ENCODE measurements around the gene KCND3. TPM values are rescaled to one million over a fixed set of nuclear protein-coding genes. Genes with fewer than 3 reads are reported as not detected.

KCND3 gene
- total and polyA plus RNA-seq, 2 donors (not counting 3 experiments of a cell fraction or from before 2014, with no cell fraction given): 0.03 TPM; not detected in 1

DNA sequence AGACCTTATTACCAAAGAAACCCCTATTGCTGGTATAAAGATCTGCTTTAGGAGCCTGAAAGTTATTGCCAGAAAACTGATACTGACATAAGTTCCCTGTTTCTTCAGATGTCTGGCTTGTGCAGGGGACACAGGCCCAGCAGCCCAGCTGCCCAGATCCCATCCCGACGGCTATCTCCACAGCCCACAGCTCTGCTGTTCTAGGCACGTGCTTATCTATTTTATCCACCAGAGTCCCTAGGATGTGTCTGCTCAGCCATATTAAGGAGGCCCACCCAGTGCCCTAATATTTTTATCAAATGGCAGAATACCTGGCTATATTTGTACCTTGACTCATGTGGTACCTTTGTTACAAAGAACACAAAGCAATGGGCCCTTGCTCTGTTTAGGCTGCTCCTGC, 174.8 kb downstream of the KCND3 start:
- ChIA-PET CTCF (no interaction called here), POLR2A (no interaction called here)
- BruUV-seq (replicated peaks): no TSS peak

More for the DNA sequence above, 174.8 kb downstream of the KCND3 start:
- H3K4me3 ChIP-seq (replicated peaks in 1 of 3; ENCODE audit: insufficient read depth in 1 of 3, low read depth in 1 of 3, low read length in 3 of 3): no peak overlapping the region
- FAIRE-seq: no peak
- intact Hi-C loops (cut with micrococcal nuclease) (no loop called here), dilution Hi-C loops (cut with MboI; ENCODE audit: extremely low pct_ligation_motif_present, low sequenced_read_pairs) (no loop called here)
- TF ChIP-seq, protein P1, sequence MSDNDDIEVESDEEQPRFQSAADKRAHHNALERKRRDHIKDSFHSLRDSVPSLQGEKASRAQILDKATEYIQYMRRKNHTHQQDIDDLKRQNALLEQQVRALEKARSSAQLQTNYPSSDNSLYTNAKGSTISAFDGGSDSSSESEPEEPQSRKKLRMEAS (IDR thresholded peaks at IDR 0.05; ENCODE audit: insufficient read depth, insufficient read length): no peak
- TF ChIP-seq FOS (IDR thresholded peaks at IDR 0.05; ENCODE audit: borderline replicate concordance, insufficient read depth, low read length): no peak
- no peak for TF ChIP-seq EZH2 (IDR thresholded peaks at IDR 0.05; ENCODE audit: borderline replicate concordance, low read depth, low read length, severe bottlenecking)
- no peak for TF ChIP-seq POLR2A (IDR thresholded peaks at IDR 0.05; ENCODE audit: low read depth, low read length)
- TF ChIP-seq, protein P2, sequence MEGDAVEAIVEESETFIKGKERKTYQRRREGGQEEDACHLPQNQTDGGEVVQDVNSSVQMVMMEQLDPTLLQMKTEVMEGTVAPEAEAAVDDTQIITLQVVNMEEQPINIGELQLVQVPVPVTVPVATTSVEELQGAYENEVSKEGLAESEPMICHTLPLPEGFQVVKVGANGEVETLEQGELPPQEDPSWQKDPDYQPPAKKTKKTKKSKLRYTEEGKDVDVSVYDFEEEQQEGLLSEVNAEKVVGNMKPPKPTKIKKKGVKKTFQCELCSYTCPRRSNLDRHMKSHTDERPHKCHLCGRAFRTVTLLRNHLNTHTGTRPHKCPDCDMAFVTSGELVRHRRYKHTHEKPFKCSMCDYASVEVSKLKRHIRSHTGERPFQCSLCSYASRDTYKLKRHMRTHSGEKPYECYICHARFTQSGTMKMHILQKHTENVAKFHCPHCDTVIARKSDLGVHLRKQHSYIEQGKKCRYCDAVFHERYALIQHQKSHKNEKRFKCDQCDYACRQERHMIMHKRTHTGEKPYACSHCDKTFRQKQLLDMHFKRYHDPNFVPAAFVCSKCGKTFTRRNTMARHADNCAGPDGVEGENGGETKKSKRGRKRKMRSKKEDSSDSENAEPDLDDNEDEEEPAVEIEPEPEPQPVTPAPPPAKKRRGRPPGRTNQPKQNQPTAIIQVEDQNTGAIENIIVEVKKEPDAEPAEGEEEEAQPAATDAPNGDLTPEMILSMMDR (IDR thresholded peaks at IDR 0.05; ENCODE audit: extremely low read depth in 1 of 2, insufficient read depth in 1 of 2, low read depth in 1 of 2, low read length in 2 of 2): no peak
- TF ChIP-seq MYC (IDR thresholded peaks at IDR 0.05; ENCODE audit: low read depth, low read length): no peak
- TF ChIP-seq JUN (IDR thresholded peaks at IDR 0.05; ENCODE audit: borderline replicate concordance, insufficient read depth, insufficient read length, low read depth): no peak
- TF ChIP-seq GATA2 (IDR thresholded peaks at IDR 0.05; ENCODE audit: insufficient read depth, insufficient read length, low read depth, low read length): no peak
- no peak for TF ChIP-seq POLR2AphosphoS5 (IDR thresholded peaks at IDR 0.05; ENCODE audit: insufficient read depth, low read depth, low read length)
- H3K27ac ChIP-seq (ENCODE audit: insufficient read depth, low read depth, low read length): no peak overlapping the region
- no peak overlapping the region for H2AFZ ChIP-seq (ENCODE audit: low read depth, low read length)
- no peak overlapping the region for H3K9ac ChIP-seq (replicated peaks; ENCODE audit: extremely low read depth, insufficient read depth, low read length)
- no peaks in the 10 kb centered on the region for H3K4me1 ChIP-seq (ENCODE audit: control insufficient read depth, extremely low read depth, insufficient read depth, low read length)
- H3K36me3 ChIP-seq (ENCODE audit: control insufficient read depth in 2 of 2, extremely low read depth in 1 of 2, insufficient read depth in 2 of 2, low read length in 2 of 2): no peaks in the 10 kb centered on the region
- H3K27me3 ChIP-seq (ENCODE audit: control insufficient read depth in 2 of 2, insufficient read depth in 2 of 2, low read length in 2 of 2): peaks cover 0 to 2% of the 10 kb centered on the region in 2 experiments
- H3K9me1 ChIP-seq (replicated peaks; ENCODE audit: control insufficient read depth, extremely low read depth, insufficient read depth, low read length): no peaks in the 10 kb centered on the region
- DNase-seq (ENCODE audit: low read depth, low spot score): no peak
- H3K9me3 ChIP-seq (replicated peaks; ENCODE audit: control insufficient read depth, insufficient read depth, low read length): no peaks in the 10 kb centered on the region
- no peak overlapping the region for H3K4me2 ChIP-seq (ENCODE audit: insufficient read depth, low read length)
- no peaks in the 10 kb centered on the region for H4K20me1 ChIP-seq (replicated peaks; ENCODE audit: control insufficient read depth, extremely low read depth, insufficient read depth, low read length)
- no peaks in the 10 kb centered on the region for H3K79me2 ChIP-seq (ENCODE audit: control insufficient read depth, insufficient read depth, low read length)

Measured in endothelial cell of umbilical vein (primary cell).